ENCODE data around the gene TMEM100.

- TF ChIP-seq POLR2AphosphoS5 (IDR thresholded peaks at IDR 0.05) (no peak), CTCF (IDR thresholded peaks at IDR 0.05) (no peak)
Measured at GRCh38 chr17:55749985-55750384, 27.3 kb upstream of the TMEM100 start.

Measured in transverse colon (tissue), 4 donors.